ENCODE measurements around the gene CNPY3.

Gene CNPY3

GRCh38 chr6:42968126-42968701 is 38.9 kb downstream of the CNPY3 start:
- TF ChIP-seq CTCF (IDR thresholded peaks at IDR 0.05; ENCODE audit: borderline replicate concordance, insufficient read depth, low read depth, low read length), result no peak
- no peak overlapping the region for H3K4me3 ChIP-seq (ENCODE audit: low read depth, low read length)

- TF ChIP-seq CTCF (IDR thresholded peaks at IDR 0.05; ENCODE audit: borderline replicate concordance, insufficient read depth, low read depth, low read length), result no peak
- H3K4me3 ChIP-seq (ENCODE audit: low read depth, low read length), result no peak overlapping the region
These were observed 39.5 kb downstream of the CNPY3 start for GRCh38 chr6:42968783-42969182.

- H3K4me3 ChIP-seq (ENCODE audit: low read depth, low read length), result no peak overlapping the region
- TF ChIP-seq CTCF (IDR thresholded peaks at IDR 0.05; ENCODE audit: borderline replicate concordance, insufficient read depth, low read depth, low read length), result no peak
These were observed 40.2 kb downstream of the CNPY3 start for GRCh38 chr6:42969431-42969830.

DNA sequence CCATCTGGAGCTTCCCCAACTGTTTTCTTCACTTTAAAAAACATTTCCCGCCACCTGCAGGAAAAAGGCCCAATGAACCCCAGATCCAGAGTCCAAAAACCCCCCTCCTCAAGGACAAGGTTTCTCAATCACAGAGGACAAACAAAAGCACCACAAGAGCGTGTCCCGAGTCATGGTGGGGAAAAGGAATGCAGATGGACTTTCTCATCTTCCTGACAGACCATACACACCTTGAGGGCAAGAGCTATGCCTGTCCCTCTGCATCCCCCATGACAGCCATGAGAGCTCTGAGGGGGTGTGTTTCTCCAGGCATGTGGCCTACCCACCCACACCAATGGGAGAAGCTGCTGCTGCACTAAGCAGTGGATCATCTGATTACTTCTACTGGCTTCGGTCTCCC is 40.7 kb downstream of the CNPY3 start:
- no peak for TF ChIP-seq CTCF (IDR thresholded peaks at IDR 0.05; ENCODE audit: borderline replicate concordance, insufficient read depth, low read depth, low read length)
- no peak overlapping the region for H3K4me3 ChIP-seq (ENCODE audit: low read depth, low read length)

- TF ChIP-seq CTCF (IDR thresholded peaks at IDR 0.05; ENCODE audit: borderline replicate concordance, insufficient read depth, low read depth, low read length), result no peak
- no peak overlapping the region for H3K4me3 ChIP-seq (ENCODE audit: low read depth, low read length)
These were observed 41.8 kb downstream of the CNPY3 start for GRCh38 chr6:42970871-42971612.

- no peak for TF ChIP-seq CTCF (IDR thresholded peaks at IDR 0.05; ENCODE audit: borderline replicate concordance, insufficient read depth, low read depth, low read length)
- H3K4me3 ChIP-seq (ENCODE audit: low read depth, low read length), result no peak overlapping the region
These were observed 42.6 kb downstream of the CNPY3 start for GRCh38 chr6:42971746-42972327.

GRCh38 chr6:42973926-42974325 is 44.6 kb downstream of the CNPY3 start:
- TF ChIP-seq CTCF (IDR thresholded peaks at IDR 0.05; ENCODE audit: borderline replicate concordance, insufficient read depth, low read depth, low read length), result no peak
- no peak overlapping the region for H3K4me3 ChIP-seq (ENCODE audit: low read depth, low read length)

All from GM12875 (cell line).